HG03439 (cell line): ENCODE results near the gene PLEKHA5.
"Not testable (repeated sequence)": the region's sequence is repeated elsewhere in the genome, so short reads cannot be mapped to it uniquely, and the experiment has no call there.

Source experiments
- ATAC-seq: cut with Tn5 transposase; IDR thresholded peaks from one replicate; pipeline ENCODE4 v1.9.1; 2021; ENCODE audit warnings: mild to moderate bottlenecking, moderate library complexity; ENCODE audit not compliant: unreplicated experiment

PLEKHA5 gene

DNA sequence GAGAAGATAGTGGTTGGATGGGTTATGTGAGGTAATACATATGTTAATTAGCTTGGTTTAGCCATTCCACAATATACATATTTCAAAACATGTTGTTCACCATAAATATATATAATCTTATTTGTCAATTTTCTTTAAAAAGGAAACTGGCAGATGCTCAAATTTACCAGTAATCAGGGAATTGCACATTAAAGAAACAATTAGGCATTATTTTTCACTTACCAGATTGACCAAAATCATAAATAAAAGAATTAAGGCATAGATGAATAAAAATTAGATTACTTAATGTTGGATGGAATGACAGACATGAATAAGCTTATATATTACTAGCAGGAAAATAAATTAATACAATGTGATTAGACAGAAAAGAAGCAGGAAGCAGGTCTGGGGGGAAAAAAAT is 147.2 kb downstream of the PLEKHA5 start:
- no peak for ATAC-seq

DNA sequence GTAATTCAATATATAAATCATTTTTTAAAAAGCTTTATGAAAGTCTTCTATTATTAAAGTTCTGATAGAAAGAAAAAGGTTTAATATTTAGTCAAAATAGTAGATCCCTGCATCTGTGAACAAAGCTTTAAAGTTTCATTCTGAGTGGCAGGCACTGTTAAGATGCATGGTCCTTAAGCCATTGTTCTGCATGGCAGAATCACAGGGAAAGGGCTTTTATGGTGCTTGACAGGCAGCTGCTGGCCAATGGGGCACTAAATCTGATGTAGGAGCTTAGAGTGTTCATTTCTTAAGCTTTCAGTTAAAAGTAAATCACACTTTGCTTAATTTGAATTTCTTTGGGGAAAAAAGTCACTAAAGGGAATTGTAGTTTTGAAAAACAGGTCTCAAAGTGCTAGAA is 148.2 kb downstream of the PLEKHA5 start:
- ATAC-seq, result no peak

DNA sequence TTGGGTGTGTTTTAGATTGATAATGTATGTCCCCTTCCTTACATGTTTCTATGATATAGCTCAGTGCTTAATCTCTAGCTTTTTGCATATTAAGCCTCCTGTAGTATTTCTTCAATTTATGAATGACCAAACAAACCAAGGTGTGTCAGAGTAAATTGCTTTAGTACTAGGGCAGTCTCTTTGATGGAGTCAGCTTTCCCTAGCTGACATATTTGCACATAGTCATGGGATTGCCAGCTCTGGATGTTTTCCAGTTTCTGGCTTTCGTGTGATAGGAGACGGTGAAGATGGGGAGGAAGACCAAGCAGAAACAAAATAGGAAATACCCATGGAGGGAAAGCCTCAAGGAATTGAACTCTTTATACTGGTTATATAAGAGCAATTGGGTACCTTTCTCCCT is 148.9 kb downstream of the PLEKHA5 start:
- no peak for ATAC-seq

DNA sequence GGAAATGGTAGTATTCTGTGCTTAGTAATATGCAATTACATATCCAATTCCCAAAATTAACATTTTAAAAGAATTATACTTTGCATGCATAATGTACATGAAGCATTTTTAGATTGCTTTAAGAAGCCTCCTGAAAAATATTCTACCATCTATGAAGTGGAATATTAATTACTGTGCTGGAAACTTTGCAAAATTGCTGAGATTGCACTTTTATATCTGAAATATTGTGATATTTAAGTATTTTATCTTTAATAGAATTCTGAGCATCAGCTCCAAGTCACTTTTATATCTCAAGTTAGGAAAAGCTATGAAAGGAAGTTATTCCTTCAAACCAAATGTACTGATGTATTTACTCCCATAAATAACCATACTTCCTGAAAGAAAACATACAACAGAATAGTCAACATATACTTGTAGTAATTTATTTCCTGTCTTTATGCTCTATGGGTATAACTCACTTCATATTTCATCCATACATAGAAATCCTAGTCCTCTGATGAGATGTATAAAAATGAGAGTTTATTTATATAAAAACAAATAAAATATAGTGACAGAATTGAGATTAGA is 152.7 kb downstream of the PLEKHA5 start:
- ATAC-seq, result no peak

DNA sequence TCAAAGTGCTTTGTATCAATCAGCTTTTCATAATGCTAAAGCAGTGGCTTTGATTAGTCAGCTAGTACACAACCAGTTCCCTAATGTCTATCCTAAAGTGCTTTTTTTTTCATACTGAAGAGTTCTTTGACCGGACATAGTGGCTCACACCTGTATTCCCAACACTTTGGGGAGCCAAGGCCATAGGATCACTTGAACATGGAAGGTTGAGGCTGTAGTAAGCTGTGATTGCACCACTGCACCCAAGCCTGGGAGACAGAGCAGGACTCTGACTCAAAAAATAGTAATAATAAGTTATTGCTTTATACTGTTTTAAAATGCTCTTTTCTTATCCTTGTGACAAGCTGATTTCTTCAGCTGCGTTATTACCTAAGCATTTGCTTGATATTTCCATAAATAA is 155.1 kb downstream of the PLEKHA5 start:
- no peak for ATAC-seq

DNA sequence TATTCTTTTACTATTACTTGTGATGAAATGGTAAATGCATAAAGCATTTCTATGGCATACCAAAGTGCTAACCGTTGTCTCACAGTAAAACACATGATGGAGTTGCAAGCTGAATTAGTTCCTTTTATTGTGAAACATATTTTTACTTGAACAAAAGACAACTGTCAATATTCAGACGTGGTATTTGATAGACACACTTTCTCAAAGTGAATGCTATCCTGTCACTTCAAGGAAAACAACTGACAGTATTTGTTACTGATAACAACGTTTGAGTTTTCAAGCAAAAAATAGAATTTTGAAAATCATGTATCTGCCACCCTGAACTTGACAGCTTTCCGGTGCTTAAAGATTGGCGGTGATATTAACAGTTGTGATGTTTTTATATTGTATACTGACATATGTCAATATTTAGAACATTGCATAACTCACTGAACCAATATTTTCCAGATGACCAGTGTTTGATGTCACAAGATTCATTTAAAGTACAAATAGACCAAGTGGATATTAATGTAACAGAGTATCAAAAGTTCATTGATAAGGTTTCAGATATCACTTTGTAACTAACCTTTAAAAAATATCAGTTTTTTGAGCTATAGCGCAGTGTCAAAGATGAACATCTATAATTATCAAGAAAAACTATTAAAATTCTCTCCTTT is 156.4 kb downstream of the PLEKHA5 start:
- no peak for ATAC-seq

DNA sequence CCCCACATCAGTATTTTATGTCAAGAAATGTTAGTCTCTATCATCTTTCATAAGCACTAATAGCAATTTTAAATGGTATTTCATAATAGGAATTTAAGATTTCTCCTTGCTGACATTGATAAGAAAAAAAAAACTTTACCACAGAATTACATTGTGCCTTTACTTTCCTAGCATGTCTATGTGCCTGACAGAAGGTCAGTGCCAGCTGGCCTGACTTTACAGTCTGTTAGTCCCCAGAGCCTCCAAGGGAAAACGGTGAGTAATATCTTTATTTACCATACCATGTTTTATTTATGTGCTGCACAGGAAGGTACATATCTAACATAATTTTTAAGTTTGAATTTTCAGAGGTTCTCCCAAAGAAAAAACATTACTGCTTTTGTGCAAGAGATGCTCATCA is 157.8 kb downstream of the PLEKHA5 start:
- no peak for ATAC-seq

DNA sequence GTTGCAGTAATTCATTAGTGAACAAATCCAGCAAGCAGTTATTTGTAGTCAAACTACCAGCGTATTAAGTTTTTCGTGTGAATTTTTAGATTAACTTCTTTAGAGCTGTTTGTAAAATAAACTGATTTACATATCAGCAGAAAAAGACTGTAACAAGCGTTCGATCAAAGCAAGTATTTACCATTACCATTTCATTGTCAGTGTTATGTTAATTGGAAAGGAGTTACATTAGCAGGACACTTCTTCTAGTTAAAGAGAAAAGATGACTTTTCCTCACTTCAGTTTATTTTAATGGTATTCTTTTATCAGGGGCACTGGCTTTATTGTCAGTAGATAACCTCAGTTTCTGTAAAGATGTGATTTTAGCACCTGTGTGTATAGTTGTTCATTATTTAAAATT is 158.6 kb downstream of the PLEKHA5 start:
- no peak for ATAC-seq

DNA sequence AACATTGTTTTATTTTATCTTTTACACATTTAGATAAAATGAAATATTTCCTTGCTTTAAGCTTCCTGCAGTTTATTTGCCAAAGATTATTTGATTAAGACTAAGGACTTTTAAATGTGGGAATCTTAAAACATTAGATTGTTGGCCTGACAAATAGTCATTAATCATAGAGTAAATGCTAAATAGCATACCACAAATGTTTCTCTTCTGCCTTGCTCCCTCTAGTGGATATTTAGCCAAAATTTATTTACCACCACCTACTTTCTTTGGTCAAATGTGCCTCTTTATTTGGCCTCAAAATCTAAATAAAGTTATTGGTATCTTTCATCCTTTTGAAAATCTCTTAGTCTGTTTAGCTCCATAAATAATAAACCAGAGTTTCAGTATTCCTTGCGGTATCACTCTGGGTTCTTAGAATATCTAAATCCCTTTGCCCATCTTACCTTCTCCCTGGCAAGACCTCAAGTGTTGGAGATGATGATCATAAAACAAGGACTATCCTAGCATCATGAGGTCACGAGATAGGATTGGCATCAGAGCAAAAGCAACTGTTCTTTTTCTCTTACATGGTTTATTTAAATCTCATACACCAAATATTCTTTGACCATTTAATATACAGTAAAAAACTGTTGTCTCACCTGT is 159.2 kb downstream of the PLEKHA5 start:
- ATAC-seq, result no peak

DNA sequence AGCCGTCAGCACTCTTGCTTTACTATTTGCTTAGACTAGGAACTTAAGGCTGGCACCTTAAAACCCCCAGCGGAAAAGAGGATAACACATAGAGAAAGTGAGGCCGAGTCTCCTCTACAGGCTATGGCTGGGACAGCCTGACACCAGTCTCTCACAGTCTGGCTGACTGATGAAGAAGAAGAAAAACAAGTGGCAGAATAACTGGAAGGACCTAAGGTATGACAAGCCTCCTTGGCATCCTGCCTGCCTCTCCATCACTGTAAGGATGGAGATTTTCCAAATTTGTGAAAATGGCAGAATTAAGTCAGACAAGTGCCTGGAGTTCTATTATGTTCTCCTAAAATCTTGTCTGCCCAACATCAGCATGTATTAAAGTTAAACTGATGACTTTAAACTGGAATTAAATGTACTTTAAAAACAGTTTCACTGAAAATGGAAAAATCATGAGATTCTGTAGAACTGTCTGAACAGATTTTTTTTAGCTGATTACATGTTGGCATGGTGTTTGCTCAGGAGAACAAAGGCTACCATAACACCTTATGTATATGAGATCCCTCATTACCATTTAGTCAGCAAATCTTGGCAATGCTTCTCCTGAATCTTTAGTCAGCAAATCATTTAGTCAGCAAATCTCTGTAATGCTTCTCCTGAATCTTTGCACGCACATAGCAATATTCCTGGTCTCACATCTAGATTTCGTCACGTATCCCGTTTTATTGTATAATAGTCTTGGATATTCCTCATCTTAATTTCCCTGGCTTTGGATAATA is 169.5 kb downstream of the PLEKHA5 start:
- no peak for ATAC-seq

DNA sequence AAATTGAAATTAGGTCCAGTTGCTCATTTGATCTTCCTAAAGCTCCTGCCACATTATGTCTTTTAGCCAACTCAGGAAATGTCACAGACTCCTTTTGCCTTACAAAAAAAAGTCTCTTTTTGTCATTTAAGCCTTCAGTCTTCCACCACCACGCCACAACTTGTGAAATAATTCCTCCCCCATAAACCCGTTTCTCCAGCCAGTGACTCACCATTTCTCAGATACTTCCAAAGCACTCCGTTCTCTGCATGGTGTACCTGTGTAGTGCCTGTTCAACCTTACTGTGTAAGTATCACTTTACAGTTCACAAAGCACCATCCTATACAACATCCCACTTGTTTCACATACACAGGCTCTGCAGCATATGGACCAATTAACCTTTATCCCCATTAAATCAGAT is 170.2 kb downstream of the PLEKHA5 start:
- no peak for ATAC-seq

DNA sequence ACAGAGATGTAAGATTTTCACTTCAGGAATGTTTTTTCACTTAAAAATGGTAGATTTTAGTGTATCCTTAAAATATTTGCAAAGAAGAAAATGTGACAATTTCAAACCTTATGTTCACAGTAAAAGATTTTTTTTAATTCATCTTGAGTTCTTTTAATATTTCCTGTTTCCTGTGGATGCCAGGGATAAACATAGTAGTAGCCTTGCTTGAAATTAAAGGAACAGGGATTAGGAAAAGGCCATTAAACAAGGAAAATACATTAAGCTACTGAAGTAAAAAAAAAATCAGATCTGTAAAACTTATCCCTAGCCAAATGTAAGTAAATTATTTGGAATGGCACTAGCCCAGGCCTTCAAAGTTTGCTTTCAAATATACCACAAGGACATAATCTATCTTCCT is 171.7 kb downstream of the PLEKHA5 start:
- ATAC-seq, result no peak

DNA sequence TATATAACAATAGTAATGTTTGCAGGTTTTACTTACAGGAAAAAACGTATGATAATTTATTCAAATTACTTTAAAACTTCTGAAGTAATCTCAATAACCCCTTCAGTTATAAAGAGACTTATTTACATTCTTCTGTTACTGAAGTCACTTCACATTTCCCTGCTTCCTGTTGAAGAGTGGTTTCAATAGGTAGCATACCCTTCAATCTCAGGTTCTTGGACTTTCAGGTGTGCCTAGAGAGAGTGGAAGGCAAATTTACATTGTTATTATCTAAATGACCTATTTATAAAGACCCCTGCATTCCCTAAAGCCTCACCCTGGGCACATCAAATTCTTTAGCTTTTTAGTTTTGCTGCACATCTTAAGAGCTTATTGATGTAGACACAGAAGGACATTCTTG is 172.2 kb downstream of the PLEKHA5 start:
- no peak for ATAC-seq

DNA sequence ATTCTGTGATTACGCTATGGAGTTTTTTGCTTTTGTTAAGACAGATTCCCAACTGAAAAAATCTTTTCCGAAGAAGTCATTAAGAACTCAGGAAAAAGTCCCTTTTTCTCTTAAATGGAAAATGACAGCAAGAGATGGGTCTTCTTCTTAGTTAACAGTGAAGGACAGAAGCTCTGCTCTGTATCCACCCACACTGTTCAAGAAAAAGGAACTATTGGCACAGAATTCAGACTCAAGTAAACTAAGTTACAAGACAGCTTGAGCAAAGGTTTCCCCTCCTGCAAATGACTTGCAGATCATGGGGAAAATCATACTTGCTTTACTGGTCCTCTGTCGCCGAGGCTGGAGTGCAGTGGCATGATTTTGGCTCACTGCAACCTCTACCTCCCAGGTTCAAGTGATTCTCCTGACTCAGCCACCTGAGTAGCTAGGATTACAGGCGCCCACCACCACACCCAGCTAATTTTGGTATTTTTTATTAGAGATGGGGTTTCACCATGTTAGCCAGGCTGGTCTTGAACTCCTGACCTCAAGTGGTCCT is 172.6 kb downstream of the PLEKHA5 start:
- no peak for ATAC-seq

DNA sequence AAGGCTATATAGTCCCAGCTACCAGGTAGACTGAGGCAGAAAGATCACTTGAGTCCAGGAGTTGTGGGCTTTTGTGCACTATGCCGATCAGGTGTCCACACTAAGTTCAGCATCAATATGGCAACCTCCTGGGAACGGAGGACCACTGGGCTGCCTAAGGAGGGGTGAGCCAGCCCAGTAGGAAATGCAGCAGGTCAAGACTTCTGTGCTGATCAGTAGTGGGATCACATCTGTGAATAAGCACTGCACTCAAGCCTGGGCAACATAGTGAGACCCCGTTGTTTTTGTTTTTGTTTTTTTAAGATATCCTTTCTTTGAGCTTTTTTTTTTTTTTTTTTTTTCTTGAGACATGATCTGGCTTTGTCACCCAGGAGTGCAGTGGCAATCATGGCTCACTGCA is 174.0 kb downstream of the PLEKHA5 start:
- no peak for ATAC-seq

DNA sequence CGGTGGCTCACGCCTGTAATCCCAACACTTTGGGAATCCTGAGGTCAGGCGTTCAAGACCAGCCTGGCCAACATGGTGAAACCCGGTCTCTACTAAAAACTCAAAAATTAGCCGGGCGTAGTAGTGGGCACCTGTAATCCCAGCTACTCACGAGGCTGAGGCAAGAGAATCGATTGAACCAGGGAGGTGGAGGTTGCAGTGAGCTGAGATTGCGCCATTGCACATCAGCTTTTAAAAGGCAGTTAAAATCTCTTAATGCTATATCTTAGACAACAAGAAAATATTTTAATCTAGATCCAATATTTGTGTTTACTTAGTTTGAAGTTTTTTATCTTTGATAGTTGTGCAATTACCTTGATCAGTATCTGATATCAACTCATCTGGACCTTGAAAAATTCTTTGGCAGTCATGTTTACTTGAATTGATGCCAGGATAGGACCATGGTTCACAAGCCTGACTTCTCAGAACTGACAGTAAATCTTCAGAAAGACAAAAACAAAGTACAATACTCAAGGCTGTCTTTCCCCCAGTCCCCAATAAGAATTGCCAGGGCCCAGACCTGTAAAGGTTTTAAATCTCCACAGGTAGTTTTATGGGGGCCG is 174.7 kb downstream of the PLEKHA5 start:
- no peak for ATAC-seq

DNA sequence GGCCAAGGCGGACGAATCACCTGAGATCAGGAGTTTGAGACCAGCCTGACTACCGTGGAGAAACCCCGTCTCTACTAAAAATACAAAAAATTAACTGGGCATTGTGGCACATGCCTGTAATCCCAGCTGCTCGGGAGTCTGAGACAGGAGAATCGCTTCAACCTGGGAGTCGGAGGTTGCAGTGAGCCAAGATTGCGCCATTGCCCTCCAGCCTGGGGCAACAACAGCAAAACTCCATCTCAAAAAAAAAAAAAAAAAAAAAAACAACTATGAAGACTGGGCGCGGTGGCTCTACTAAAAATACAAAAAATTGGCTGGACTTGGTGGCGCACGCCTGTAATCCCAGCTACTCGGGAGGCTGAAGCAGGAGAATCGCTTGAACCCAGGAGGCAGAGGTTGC is 176.1 kb downstream of the PLEKHA5 start:
- not testable (repeated sequence) for ATAC-seq

DNA sequence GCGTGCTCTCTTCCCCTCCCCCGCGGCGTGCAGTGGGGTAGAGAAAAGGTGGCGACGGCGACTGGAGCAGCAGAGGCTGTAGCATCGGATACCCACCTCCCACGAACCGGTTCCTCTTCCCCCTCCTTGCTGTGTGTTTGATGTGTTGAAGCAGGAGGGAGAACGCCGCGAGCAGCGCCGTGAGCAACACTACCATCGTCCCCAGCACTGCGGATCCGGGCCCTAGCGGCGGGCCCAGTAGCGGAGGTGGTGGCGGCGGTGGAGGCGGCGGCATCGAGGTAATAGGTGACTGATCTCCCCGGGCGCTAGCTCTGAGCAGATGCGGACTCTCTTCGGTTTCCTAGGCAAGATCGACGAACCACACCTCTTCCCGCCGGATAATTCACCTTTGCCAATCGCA is 176.8 kb downstream of the PLEKHA5 start:
- ATAC-seq, result no peak

DNA sequence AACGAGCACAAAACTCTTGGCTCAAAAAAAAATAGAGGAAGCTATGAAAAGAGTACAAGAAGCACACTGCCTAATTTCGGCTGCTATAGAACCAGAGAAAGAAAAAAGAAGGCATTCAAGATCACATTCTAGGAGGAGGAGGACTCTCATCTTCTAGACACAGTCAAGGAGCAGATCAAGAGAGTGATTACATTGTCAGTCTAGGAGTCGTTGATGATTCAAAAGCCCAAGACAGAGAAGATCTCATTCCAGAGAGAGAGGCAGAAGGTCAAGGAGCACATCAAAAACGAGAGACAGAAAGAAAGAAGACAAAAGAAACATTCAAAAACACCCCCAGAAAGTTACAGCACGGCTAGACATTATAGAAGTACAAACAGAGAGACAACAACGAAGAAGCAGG is 177.9 kb downstream of the PLEKHA5 start:
- ATAC-seq, result no peak

DNA sequence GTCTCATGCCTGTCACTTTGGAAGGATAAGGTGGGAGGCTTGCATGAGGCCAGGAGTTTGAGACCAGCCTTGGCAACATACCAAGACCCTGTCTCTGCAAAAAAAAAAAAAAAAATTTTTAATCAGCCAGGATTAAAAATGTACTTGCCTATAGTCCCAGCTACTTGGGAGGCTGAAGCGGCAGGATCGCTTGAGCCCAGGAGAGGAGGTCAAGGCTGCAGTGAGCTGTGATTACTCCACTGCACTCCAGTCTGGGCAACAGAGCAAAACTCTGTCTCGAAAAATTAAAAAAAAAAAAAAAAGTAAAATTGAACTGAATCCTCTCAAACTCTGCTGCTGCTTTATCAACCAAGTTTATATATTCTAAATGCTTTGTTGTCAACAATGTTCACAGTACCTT is 181.6 kb downstream of the PLEKHA5 start:
- ATAC-seq, result no peak

DNA sequence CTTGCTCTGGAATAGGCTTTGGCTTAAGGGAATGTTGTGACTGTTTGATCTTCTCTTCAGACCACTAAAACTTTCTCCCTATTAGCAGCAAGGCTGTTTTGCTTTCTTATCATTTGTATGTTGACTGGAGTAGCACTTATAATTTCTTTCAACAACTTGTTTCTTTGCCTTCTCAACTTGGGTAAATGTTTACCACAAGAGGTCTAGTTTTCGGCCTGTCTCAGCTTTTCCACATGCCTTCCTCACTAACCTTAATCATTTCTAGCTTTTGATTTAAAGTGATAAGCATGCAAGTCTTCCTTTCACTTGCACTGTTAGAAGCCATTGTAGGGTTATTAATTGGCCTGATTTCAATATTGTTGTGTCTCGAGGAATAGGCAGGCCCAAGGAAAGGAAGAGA is 183.1 kb downstream of the PLEKHA5 start:
- no peak for ATAC-seq
